GM06990 (cell line): Measurements from ENCODE around the gene ACOT7.

ENCODE experiments used
- DNase-seq: peaks from one replicate; pipeline ENCODE4 v3.0.0-alpha.2; 2011; ENCODE audit not compliant: insufficient read length; ENCODE audit errors: extremely low read depth
- H3K27me3 ChIP-seq: replicated peaks from 2 replicates; pipeline ENCODE4 v1.6.0; 2011; ENCODE audit warnings: low read length; ENCODE audit not compliant: control insufficient read depth, insufficient read depth
- H3K36me3 ChIP-seq: 2 replicates; pipeline ENCODE4 v1.5.1; 2011; ENCODE audit warnings: low read length; ENCODE audit not compliant: control insufficient read depth, insufficient read depth
- H3K4me3 ChIP-seq: replicated peaks from 2 replicates; pipeline ENCODE4 v1.5.1; 2011; ENCODE audit warnings: low read depth, mild to moderate bottlenecking, control low read depth, low read length
- CTCF ChIP-seq: IDR thresholded peaks from 2 replicates; pipeline ENCODE4 v1.5.1; 2011; ENCODE audit warnings: low read length, control low read depth, mild to moderate bottlenecking, inconsistent platforms; ENCODE audit not compliant: insufficient read depth, poor library complexity, severe bottlenecking

ACOT7 gene

GRCh38 chr1:6268415-6268814, 125.2 kb downstream of the ACOT7 start:
- no peak overlapping the region for H3K4me3 ChIP-seq
- no peak for TF ChIP-seq CTCF
- no peak for DNase-seq
- no peaks in the 10 kb centered on the region; the same call in 1 of the 2 replicates for H3K36me3 ChIP-seq
- H3K27me3 ChIP-seq = no peaks in the 10 kb centered on the region

GRCh38 chr1:6267686-6268322, 125.8 kb downstream of the ACOT7 start:
- DNase-seq = no peak
- Histone ChIP-seq H3K36me3 (no peaks in the 10 kb centered on the region; the same call in 1 of the 2 replicates), H3K27me3 (no peaks in the 10 kb centered on the region), H3K4me3 (no peak overlapping the region)
- TF ChIP-seq CTCF = no peak

GRCh38 chr1:6266641-6267040, 126.9 kb downstream of the ACOT7 start:
- H3K27me3 ChIP-seq = no peaks in the 10 kb centered on the region

GRCh38 chr1:6265151-6265550, 128.4 kb downstream of the ACOT7 start:
- no peak for DNase-seq
- Histone ChIP-seq H3K36me3 (no peaks in the 10 kb centered on the region; the same call in 1 of the 2 replicates), H3K4me3 (no peak overlapping the region), H3K27me3 (no peaks in the 10 kb centered on the region; the same call in 1 of the 2 replicates)
- TF ChIP-seq CTCF = no peak

More at GRCh38 chr1:6266641-6267040, 126.9 kb downstream of the ACOT7 start:
- no peak for TF ChIP-seq CTCF
- no peak for DNase-seq
- Histone ChIP-seq H3K4me3 (no peak overlapping the region), H3K36me3 (no peaks in the 10 kb centered on the region; the same call in 1 of the 2 replicates)

GRCh38 chr1:6263716-6264115, 129.9 kb downstream of the ACOT7 start:
- DNase-seq = no peak
- Histone ChIP-seq H3K27me3 (no peaks in the 10 kb centered on the region; the same call in 1 of the 2 replicates), H3K36me3 (no peaks in the 10 kb centered on the region; the same call in 1 of the 2 replicates), H3K4me3 (no peak overlapping the region)
- no peak for TF ChIP-seq CTCF
